Globus pallidus (tissue), 1 donor: ENCODE data around the gene VSIG10L2.

Experiments used
- DNase-seq: peaks from one replicate; pipeline ENCODE4 v3.0.0-alpha.2; 2015; ENCODE audit warnings: low spot score

Gene VSIG10L2

DNA sequence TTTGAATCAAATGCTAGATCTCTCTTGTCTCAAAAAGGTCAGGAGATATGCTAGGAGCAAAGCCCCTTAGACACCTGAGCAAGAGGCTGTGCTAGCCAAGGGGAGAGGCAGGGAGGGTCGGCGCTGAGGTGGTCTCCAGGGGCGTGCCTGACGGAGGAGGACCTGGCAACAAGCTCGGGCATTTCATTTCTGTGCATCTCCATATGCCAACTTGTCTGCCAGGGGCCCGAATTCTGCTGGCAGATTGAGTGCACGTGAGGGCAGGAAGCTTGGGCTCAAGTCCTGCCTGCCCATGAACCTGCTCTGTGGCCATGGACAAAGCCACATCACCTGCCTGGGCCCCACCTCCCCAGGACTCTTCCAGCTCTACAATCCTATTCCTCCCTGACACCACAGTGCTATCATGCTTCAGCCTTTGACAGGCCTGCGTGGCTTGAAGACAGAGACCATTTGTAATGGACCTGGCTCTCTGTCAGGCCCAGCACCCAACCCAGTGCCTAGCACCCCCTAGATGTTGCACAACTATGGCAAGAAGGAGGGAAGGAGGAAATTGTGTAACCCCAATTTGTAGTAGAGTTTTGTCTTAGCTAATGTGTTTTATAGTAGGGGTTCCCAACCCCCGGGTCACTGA is 16.3 kb upstream of the VSIG10L2 start:
- peak; percentile 58 for DNase-seq

DNA sequence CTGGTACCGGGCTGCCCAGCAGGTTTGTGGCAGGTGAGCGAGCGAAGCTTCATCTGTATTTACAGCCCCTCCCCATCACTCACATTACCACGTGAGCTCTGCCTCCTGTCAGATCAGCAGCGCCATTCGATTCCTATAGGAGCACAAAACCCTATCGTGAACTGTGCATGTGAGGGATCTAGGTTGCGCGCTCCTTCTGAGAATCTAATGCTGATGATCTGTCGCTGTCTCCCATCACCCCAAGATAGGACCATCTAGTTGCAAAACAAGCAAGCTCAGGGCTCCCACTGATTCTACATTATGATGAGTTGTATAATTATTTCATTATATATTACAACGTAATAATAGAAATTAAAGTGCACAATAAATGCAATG is 15.8 kb upstream of the VSIG10L2 start:
- DNase-seq = no peak

DNA sequence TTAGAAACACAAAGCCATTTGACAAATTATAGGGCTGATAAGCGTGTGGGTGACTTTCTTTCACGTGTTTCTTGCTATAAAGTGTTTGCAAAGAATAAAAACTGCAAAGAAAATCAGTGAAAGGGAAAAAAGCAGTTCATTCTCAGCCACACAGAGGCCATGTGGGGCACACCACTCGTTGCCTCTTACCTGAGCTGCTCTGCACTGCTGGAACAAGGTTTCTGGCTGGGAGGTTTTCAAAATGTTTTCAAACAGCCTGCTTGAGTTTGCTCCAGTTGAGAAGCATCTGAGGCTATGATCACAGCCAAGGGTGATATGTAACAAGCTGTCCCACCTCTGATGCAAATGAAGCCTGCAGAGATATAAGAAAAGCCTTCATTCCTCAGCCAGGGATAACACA is 14.7 kb upstream of the VSIG10L2 start:
- no peak for DNase-seq

DNA sequence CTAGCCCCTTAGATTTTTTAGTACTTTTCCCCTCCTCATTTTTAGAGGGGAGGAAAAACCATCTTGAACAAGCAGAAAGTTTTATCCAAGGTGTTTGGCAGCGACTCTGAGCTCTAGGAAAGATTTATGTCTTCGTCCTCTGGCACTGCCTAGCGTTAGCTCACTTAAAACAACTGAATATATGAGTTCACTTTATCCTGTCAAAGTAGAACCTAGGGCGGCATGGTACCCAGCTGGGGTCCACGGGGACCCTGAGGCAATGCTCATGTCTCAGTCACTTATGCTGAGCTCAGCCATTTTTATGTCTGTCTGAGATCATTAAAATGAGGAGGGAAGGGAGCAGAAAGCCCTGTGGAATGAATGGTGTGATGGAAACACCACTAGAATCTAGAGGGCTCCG is 14.2 kb upstream of the VSIG10L2 start:
- DNase-seq = no peak

DNA sequence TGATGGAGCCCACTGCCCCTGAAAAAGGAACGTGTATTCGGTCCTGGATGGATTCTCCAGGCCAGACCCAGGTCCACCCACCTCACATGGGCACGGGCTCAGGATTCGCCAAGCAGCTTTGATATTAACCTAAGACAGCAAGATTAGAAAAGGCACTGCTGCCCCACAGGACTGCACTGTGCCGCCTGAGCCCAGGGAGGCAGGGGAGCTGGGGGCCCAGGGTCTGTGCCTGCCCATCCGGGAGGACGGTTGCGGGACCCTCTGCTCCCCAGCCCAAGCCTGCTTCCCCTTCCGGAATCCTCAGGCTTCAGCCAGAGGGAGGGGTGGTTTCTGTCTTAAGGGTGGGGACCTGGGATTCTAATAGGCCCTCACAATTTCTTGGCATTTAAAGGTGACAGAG is 13.5 kb upstream of the VSIG10L2 start:
- no peak for DNase-seq

DNA sequence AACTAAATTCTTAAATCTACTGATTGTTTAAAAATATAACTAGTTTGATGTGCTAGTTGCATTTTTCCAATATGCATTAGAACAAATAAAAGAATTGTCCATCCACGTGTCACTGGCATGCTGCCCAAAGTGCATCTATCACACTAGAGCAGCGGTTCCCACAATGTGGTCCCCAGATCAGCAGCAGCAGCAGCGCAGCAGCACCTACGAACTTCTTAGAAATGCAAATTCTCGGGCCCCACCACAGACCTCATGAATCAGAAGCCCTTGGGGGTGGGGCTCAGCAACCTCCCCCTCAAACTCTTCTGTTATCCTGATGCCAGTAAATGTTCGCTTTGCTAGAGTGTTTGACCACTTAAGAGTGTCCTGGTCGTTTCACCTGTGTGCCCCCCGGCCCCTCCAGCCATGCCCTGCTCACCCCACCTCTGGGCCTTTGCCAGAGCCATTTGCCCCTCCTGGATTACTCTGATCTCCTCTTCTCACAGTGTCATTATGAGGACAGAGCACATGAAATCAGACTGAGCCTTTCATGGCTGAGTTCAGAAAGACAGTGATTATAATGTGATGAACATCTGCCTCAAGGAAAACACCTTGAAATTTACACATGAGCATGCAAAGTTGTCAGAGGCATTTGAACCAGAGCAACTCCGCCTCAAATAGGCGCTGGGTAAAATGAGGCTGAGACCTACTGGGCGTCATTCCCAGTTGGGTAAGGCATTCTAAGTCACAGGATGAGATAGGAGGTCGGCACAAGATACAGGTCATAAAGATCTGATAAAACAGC is 12.6 kb upstream of the VSIG10L2 start:
- DNase-seq = no peak

DNA sequence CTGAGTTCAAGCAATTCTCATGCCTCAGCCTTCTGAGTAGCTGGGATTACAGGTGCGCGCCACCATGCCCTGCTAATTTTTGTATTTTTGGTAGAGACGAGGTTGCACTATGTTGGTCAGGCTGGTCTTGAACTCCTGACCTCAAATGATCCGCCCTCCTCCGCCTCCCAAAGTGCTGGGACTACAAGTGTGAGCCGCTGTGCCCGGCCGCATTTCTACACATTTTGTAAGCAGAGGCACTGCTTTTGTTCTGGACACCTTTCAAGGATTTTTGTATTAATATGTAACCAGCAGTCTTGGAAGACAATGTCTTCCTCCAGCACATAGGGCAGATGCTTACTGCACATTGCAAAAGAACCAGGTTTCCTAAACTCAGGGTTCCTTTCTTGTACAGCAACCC is 11.4 kb upstream of the VSIG10L2 start:
- DNase-seq = no peak

DNA sequence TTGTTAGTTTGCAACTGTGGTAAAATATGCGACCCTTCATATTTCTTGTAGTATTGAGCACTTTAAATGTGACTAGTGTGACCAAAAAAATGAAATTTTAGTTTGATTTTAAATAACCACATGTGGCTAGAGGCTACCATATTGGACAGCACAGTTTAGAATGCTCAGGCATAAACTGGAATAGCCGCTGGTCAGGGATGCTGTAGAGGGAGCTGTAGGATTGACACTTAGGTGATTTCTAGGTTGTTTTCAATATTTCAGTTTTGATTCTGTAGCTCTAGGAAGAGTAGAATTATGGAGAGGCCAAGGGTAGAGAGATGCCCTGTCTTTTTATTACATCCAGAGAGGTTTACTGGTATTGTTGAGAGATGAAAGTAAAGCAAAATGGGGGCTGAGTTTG is 10.8 kb upstream of the VSIG10L2 start:
- DNase-seq = no peak

DNA sequence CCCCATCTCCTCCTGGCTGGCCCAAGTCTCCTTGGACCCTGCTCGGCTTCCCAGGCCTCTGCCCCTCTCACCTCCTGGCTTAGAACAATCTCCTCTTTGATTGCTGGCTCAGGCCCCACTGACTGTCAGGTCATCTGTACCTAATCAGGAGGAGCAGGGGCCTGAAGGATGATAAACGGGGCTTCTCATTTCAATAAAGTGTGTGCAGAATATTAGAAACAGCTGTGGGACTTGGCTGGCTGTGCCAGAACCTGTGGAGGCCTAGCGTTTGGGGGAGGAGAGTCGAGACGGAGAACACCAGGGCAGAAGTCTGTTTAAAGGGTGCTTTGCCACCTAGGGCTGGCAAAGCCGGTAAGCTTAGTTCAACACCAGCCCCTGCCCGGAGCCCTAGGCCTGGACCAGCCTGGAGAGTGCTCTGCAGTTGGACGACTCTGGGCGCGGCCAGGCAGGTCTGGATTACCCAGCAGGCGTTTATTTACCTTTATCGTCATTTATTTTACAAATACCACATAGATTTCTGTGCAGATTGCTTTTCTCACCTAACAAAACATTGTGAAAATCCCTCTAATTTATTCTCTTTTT is 10.1 kb upstream of the VSIG10L2 start:
- no peak for DNase-seq

DNA sequence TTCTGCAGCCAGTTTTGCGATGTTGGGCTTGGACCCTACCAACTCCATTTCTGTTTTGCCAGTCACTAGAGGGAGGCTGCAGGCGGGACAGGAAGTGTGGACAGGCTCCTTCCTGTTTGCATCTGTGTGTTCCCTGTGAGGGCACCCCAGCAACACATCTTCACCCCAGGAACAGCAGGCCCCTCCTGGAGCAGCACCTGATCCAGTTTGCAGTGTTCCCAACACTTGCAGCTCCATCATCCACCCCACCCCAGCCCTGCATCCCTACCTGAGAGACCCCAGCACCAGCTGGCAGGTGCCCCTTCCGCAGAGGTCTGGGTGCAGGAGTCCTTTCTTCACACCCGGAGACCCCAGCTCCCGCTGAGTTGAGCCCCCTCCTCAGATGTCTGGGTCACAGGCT is 7.4 kb upstream of the VSIG10L2 start:
- no peak for DNase-seq

DNA sequence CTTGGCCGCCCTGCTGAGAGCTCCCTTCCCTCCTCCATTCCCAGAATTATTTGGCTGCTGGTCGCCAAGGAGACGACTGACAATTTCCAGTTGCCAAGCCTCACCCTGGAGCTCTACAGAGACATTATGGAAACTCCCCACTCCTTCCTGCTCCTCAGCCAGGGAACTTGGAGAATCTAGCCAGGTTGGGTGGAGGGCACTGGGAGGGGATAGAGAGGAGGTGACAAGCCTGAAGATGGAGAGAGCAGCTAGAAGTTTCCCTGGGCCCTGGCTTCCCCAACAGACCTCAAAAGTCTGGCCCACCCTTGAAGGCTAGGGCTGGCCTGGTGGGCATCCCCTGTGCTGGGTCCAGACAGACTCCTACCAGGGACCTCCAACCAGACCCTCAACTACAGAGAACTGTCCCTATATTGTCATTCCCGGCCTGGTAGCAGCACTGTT is 6.7 kb upstream of the VSIG10L2 start:
- no peak for DNase-seq

DNA sequence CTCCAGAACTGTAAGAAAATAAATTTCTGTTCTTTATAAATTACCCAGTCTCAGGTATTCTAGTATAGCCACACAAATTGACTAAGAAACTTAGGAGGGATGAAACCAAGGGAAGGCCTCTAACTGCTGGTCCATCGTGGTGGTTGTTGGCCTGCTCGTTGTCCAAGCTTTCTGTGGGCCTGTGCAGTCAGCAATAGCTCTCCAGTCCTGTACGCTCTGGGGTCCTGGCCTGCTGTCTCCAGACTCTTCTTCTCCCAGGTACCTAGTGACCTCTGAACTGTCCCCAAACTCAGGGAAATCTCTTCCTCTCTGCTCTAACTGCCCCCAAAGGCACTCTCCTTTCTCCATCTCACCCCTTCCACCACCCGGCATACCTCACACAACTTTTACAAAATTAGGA is 5.7 kb upstream of the VSIG10L2 start:
- DNase-seq = no peak

DNA sequence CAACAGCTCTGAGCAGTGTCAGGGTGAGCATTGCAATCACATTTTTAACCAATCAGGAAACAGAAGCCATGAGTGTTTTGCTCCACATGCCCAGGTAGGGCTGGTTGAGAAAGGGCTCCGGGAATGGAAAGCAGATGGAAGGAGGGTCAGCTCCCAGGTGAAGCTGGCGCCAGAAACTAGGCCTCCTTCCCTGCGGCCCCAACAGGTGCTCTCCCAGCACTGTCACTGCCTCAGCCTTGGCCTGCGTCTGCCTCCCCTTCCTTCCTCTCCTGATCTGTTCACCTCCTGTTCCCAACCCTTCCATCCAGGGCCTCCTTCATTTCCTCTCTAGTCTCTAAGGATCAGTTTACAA is 4.6 kb upstream of the VSIG10L2 start:
- no peak for DNase-seq

DNA sequence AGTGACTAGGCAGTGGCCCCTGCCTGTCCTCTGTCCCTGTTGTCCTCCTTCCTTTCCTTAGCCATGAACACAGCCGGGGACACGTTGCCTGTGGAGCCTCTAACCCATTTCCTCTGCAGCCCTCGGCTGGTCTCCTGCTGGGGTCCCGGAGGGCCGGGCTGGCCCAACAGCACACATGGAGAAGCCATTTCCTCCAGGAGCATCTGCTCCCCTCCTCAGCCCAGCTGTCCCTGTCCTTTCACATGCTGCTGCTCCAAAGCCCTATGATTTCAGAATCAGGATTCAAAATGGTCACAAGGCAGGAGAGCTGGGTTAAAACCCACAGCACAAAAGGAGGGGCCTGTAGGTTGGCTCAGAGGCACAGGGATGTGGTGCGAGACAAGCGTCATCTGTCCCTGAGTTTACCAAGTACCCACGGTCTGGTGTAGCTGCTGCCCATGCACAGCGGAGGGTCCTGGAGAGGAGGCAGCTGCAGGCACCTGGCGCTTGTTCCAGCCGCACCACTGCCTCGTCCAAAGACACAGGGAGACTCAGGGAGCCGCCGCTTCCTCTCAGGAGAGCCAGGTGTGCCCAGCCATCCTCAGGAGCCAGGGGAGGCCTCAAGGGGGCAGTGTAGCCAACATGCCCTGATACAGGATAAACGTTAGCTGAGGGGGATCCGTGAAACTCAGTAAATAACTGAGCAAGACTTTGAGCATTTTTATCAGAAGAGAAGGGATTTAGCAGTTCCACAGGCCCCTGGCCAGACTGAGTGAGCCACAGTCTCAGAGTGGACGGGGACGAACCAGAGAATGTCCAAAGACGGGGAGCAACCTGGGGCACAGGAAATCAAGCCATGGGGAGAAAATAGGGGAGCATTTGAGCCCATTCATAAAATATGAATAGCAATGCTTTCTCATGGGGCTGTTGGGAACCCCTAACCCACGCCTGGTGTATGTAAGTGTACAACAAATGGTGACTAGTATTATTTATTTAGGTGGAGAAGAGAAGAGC is 3.9 kb upstream of the VSIG10L2 start:
- no peak for DNase-seq

DNA sequence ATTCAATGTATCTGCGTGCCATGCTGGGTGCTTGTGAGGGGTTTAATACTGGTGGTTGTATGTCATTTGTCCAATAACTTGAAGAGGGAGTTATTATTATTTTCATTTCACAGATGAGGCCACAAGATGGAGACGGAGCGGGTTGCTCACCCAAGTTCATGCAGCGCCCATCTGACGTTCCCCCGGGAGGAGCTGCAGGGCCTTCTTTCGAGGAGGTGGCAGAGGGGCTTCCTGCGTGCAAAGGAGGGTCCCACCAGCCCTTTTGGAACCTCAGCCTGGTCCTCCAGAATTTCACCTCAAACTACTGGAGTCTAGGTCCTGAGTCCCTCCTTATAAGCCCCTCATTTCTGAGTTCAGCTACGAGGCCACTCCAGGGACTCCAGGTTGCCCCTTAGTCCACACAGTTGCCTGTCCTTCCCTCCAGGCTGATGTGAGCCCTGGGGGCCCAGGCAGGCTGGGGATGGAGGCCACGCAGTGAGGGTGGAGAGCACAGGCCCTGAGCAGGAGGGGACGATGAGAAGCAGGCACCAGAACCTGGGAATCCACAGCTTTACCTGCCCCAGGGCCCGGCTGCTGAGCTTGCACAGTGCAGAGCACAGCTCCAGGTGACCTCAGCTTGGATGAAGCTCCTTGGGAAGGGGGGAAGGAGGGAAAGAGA is 2.9 kb upstream of the VSIG10L2 start:
- DNase-seq = no peak

DNA sequence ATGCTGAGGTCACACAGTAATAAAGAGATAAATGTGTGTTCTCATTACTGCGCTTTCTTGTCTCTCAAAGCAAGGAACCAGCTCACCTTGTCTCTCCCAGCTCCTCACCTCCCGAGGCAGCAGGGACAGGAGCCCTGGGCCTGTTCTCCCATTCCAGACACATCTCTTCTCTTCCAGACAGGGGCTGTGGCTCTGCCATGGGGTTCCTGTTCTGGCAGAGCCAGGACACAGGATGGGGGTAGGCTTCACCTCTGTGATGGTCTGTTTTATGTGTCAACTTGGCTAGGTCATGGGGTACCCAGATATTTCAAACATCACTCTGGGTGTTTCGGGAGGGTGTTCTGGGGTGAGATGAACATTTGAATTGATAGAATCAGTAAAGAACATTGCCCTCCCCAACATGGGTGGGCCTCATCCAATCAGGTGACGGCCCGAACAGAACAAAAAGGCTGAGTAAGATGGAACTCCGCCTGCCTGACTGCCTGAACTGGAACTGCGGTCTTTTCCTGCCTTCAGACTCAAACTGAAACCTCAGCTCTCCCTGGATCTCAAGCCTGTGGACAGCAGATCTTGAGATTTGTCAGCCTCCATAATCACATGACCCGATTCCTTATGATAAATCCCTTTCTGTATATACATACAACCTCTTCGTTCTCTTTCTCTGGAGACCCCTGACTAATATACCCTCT is 2.0 kb upstream of the VSIG10L2 start:
- no peak for DNase-seq

DNA sequence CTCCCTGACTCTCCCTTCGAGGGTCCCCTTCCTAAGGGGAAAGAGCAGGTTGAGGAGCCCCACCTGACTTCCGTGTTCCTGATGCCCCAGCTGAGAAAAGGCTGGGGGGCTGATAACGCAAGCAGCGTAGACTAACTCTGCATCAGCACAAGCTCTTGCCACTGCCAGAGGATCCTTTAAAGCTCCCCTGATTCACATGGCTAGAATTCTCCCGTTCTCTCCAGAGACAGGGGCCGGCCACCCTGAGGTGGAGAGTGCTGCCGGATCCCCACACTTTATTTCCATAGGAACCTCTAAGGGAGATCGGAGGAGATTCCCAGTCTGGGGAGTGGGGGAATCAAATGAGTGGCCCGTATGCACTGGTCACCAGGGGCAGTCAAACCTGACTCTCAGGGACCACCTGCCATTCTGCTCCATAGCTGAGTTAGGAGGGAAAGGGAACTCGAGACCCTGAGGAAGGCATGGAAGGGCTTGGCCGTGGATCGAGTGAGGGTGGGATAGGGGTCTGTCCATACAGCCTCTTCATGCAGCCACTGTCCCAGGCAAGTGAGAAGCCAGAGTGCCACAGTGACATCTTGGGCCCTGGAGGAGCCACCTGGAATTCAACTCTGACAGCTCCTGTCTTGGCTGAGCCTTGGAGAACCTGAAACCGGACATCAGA is 1.4 kb upstream of the VSIG10L2 start:
- no peak for DNase-seq

DNA sequence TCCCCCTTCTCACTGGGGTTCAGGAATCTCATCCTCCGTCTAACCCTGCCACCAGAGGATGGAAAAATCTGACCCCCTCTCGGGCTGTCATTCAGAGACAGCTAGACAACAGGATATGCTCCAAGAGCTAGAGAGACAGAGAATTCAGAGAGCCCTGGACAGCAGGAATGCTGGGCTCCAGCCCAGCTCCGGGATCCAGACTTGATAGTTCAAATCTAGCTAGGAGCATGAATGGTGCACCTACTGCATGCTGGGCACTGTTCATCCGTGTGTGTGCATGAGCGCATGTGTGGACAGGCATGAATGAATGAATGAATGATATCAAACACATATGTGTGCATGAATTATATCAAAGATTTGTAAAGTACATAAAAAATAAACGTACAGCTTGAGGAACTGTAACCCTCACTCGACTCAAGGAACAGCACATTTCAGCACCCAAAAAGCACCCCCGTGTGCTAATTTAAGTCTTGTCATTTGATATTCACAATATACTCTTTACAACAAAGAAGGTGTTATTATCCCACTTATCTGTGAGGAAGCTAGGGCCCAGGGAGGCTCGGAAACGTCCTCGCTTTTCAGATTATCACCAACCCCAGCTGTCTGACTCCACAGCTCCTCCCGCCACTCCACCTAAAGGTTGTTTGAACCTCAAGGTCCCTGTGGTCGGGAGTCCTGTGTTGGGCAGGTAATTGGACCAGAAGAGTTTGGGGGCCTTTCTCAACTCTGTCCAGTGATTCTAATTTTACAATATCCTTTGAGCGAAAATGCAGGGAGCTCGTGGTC is 640 bp upstream of the VSIG10L2 start:
- no peak for DNase-seq

DNA sequence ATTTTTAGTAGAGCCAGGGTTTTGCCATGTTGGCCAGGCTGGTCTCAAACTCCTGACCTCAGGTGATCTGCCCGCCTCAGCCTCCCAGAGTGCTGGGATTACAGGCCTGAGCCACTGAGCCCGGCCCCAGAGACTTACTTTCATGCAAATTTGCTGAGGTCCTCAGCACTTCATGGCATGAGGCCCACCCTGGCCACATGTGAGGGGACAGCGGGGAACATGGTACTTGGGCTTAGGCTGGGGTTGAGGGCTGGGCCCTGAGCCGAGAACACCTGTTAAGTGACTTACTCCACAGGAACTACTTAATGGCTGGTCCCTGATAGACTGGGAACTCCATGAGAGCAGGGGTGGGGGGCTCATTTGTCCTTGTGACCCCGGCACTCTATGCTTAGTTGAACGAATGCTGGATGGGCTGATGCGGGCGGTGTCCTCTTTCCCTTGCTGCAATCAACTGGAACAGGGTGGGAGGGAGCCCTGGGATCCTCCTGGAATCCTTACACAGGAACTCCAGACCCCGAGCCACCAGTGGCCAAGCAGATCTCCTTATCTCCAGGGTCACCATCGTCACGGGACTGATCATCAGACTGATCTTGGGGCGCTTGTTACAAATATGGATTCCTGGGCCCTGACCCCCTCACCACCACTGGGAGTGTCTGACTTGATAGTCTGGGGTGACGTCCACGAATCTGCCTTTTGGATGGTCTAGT is 1.0 kb downstream of the VSIG10L2 start:
- DNase-seq = no peak
